HepG2 (cell line): ENCODE data around the gene SBNO2. TPM values are rescaled to one million over a fixed set of nuclear protein-coding genes. Genes with fewer than 3 reads are reported as not detected.
A peak's percentile ranks its signal among the peaks of the same experiment; 100 is the strongest.

Experiments
- ATF2 ChIP-seq: sonication (generic); formaldehyde crosslinking; IDR thresholded peaks from 2 replicates; pipeline ENCODE4 v1.4.0; 2020; ENCODE audit warnings: missing genetic modification reagents
- HES4 ChIP-seq: sonication (generic); formaldehyde crosslinking; IDR thresholded peaks from 2 replicates; pipeline ENCODE4 v1.9.0; 2021; ENCODE audit warnings: mild to moderate bottlenecking, missing genetic modification reagents, borderline replicate concordance
- HMGXB4 ChIP-seq, 2 experiments: sonication (generic) in 1 of 2; formaldehyde crosslinking in 1 of 2; IDR thresholded peaks; 2 replicates each; pipeline versions ENCODE4 v1.4.0 to v1.6.1; 2018 to 2020; ENCODE audit warnings: missing genetic modification reagents in 2 of 2, borderline replicate concordance in 1 of 2, low read depth in 1 of 2, mild to moderate bottlenecking in 1 of 2, missing biosample characterization in 1 of 2
- KDM4B ChIP-seq: sonication (generic); formaldehyde crosslinking; IDR thresholded peaks from 2 replicates; pipeline ENCODE4 v1.4.0; 2020; ENCODE audit warnings: missing genetic modification reagents
- MIER3 ChIP-seq: IDR thresholded peaks from 2 replicates; pipeline ENCODE4 v1.6.1; 2016; ENCODE audit warnings: missing compliant biosample characterization, borderline replicate concordance
- MYPOP ChIP-seq: sonication (generic); formaldehyde crosslinking; IDR thresholded peaks from 2 replicates; pipeline ENCODE4 v1.8.1; 2023; ENCODE audit warnings: mild to moderate bottlenecking, moderate library complexity, missing genetic modification reagents
- PREB ChIP-seq: sonication (generic); formaldehyde crosslinking; IDR thresholded peaks from 2 replicates; pipeline ENCODE4 v1.4.0; 2020; ENCODE audit warnings: missing genetic modification reagents
- SMAD3 ChIP-seq: sonication (generic); formaldehyde crosslinking; IDR thresholded peaks from 2 replicates; pipeline ENCODE4 v1.4.0; 2020; ENCODE audit warnings: missing genetic modification reagents
- STAG1 ChIP-seq: sonication (generic); formaldehyde crosslinking; IDR thresholded peaks from 2 replicates; pipeline ENCODE4 v1.4.0; 2020; ENCODE audit warnings: missing genetic modification reagents
- YEATS4 ChIP-seq: sonication (generic); formaldehyde crosslinking; IDR thresholded peaks from 2 replicates; pipeline ENCODE4 v1.4.0; 2020; ENCODE audit warnings: missing genetic modification reagents, borderline replicate concordance
- ZBTB42 ChIP-seq: sonication (generic); formaldehyde crosslinking; IDR thresholded peaks from 2 replicates; pipeline ENCODE4 v1.5.0; 2020; ENCODE audit warnings: mild to moderate bottlenecking, missing genetic modification reagents
- ZFP91 ChIP-seq: sonication (generic); formaldehyde crosslinking; IDR thresholded peaks from 2 replicates; pipeline ENCODE4 v1.9.0; 2022; ENCODE audit warnings: missing genetic modification reagents, mild to moderate bottlenecking, borderline replicate concordance
- ZNF441 ChIP-seq: sonication (generic); formaldehyde crosslinking; IDR thresholded peaks from 2 replicates; pipeline ENCODE4 v1.7.0; 2021; ENCODE audit warnings: missing genetic modification reagents, borderline replicate concordance
- ZNF547 ChIP-seq: sonication (generic); formaldehyde crosslinking; IDR thresholded peaks from 2 replicates; pipeline ENCODE4 v1.5.1; 2020; ENCODE audit warnings: mild to moderate bottlenecking, missing genetic modification reagents
- ZNF768 ChIP-seq: sonication (generic); formaldehyde crosslinking; IDR thresholded peaks from 2 replicates; pipeline ENCODE4 v1.4.0; 2020; ENCODE audit warnings: missing genetic modification reagents
- ZNF773 ChIP-seq: sonication (generic); formaldehyde crosslinking; IDR thresholded peaks from 2 replicates; pipeline ENCODE4 v1.4.0; 2020; ENCODE audit warnings: missing genetic modification reagents, borderline replicate concordance
- ZNF777 ChIP-seq: sonication (generic); formaldehyde crosslinking; IDR thresholded peaks from 2 replicates; pipeline ENCODE4 v1.4.0; 2020; ENCODE audit warnings: missing genetic modification reagents
- ZSCAN5A ChIP-seq: sonication (generic); formaldehyde crosslinking; IDR thresholded peaks from 2 replicates; pipeline ENCODE4 v1.8.0; 2022; ENCODE audit warnings: mild to moderate bottlenecking, missing genetic modification reagents, borderline replicate concordance
- ZZZ3 ChIP-seq: sonication (generic); formaldehyde crosslinking; IDR thresholded peaks from 2 replicates; pipeline ENCODE4 v1.4.0; 2020; ENCODE audit warnings: missing genetic modification reagents, mild to moderate bottlenecking, borderline replicate concordance
- polyA plus RNA-seq, 8 experiments: library from polyadenylated mRNA; depleted of rRNA in 3 of 8; stranded (reverse) in 7 of 8; unstranded in 1 of 8; fragments of >200 nt; fragmentation: Illumina TruSeq in 4 of 8; extraction: Trizol in 4 of 8; gene quantifications; 2 replicates each; pipeline versions ENCODE4 v1.2.1 to v1.2.3, GENCODE V29; 2011 to 2016; ENCODE audit warnings: low read depth in 4 of 8, missing spikeins in 1 of 8, mixed read lengths in 1 of 8; ENCODE audit not compliant: insufficient read depth in 1 of 8
- total RNA-seq, 5 experiments: library from RNA; depleted of rRNA; stranded (reverse); fragments of >200 nt; fragmentation: Illumina TruSeq; extraction: Trizol; gene quantifications; 2 replicates each; pipeline ENCODE4 v1.2.3, GENCODE V29; 2016; ENCODE audit warnings: low read depth in 1 of 5

The SBNO2 gene
- total and polyA plus RNA-seq, 2 of the 13 experiments (the other 11 are each of a cell fraction or from before 2014, with no cell fraction given) = 8.6 to 10.4 TPM

GRCh38 chr19:1064661-1065605 is 109.1 kb downstream of the SBNO2 start (continued):
- TF ChIP-seq ATF2 (CRISPR knock-in tag) (0 out of 2 replicates have a peak, but pooled peaks have one; percentile 21), ZNF441 (CRISPR knock-in tag) (0 out of 2 replicates have a peak, but pooled peaks have one; percentile 36), MYPOP (peak; percentile 77; the same call in 1 of the 2 replicates), ZBTB42 (CRISPR knock-in tag) (no peak), ZFP91 (0 out of 2 replicates have a peak, but pooled peaks have one; percentile 12), ZSCAN5A (CRISPR knock-in tag) (no peak), ZNF547 (no peak), ZZZ3 (CRISPR knock-in tag) (no peak), MIER3 (CRISPR knock-in tag) (peak; percentile 14; the same call in 1 of the 2 replicates), HES4 (CRISPR knock-in tag) (peak; percentile 51; the same call in 1 of the 2 replicates), ZNF768 (0 out of 2 replicates have a peak, but pooled peaks have one; percentile 56), STAG1 (CRISPR knock-in tag) (peak; percentile 54), ZNF773 (CRISPR knock-in tag) (peak; percentile 77; the same call in 1 of the 2 replicates), HMGXB4 (CRISPR knock-in tag; IDR thresholded peaks at IDR 0.05; ENCODE audit: borderline replicate concordance in 1 of 2, low read depth in 1 of 2) (peak; percentile 61 to 84; a peak in 3 of 4 replicates), ZNF777 (CRISPR knock-in tag) (no peak), YEATS4 (CRISPR knock-in tag) (peak; percentile 45; the same call in 1 of the 2 replicates), SMAD3 (CRISPR knock-in tag) (no peak), KDM4B (no peak), PREB (CRISPR knock-in tag) (no peak)
